A673 (cell line): ENCODE measurements around the gene GLYATL3. TPM values are rescaled to one million over a fixed set of nuclear protein-coding genes. Genes with fewer than 3 reads are reported as not detected.

Experiments
- BruUV-seq: library from RNA; stranded (reverse); fragments of 400-500 nt; replicated peaks from 2 replicates; lab custom pipeline; 2021; lab: Mats Ljungman, UMichigan
- CTCF ChIA-PET: fragments of 300-600 bp; sonication (Branson Sonifier 250); formaldehyde crosslinking; loops from one replicate; lab custom pipeline; 2022; ENCODE audit warnings: antibody characterized with exemption; lab: Charles Lee
- POLR2A ChIA-PET: fragments of 300-600 bp; sonication (Branson Sonifier 250); formaldehyde crosslinking; loops from one replicate; lab custom pipeline; 2022; ENCODE audit warnings: antibody characterized with exemption; ENCODE audit not compliant: low non-redundant PET; lab: Charles Lee
- DNase-seq: peaks from one replicate; pipeline ENCODE4 v3.0.0-alpha.2; 2015; ENCODE audit warnings: low spot score
- H3K27ac ChIP-seq: fragments of 200-600 bp; sonication (generic); 2 replicates; pipeline ENCODE4 v1.5.1; 2016; ENCODE audit warnings: mixed run types, low read depth, mild to moderate bottlenecking, mixed read lengths, antibody characterized with exemption, low read length; ENCODE audit not compliant: poor library complexity, severe bottlenecking
- H3K27me3 ChIP-seq: fragments of 200-600 bp; sonication (generic); replicated peaks from 2 replicates; pipeline ENCODE4 v1.6.1; 2017; ENCODE audit warnings: mixed run types, low read depth, mild to moderate bottlenecking, mixed read lengths, antibody characterized with exemption, low read length; ENCODE audit not compliant: insufficient read depth, poor library complexity
- H3K36me3 ChIP-seq: fragments of 200-600 bp; sonication (generic); 2 replicates; pipeline ENCODE4 v1.6.1; 2016; ENCODE audit warnings: mixed run types, mild to moderate bottlenecking, mixed read lengths, antibody characterized with exemption, low read length; ENCODE audit not compliant: insufficient read depth, poor library complexity, severe bottlenecking
- H3K4me1 ChIP-seq: fragments of 200-600 bp; sonication (generic); 2 replicates; pipeline ENCODE4 v1.6.1; 2017; ENCODE audit warnings: mixed run types, mild to moderate bottlenecking, mixed read lengths, antibody characterized with exemption, low read length; ENCODE audit not compliant: insufficient read depth, poor library complexity, severe bottlenecking
- H3K4me3 ChIP-seq: fragments of 200-600 bp; sonication (generic); 2 replicates; pipeline ENCODE4 v1.5.1; 2016; ENCODE audit warnings: low read depth, mixed run types, mild to moderate bottlenecking, mixed read lengths, low read length; ENCODE audit not compliant: poor library complexity, severe bottlenecking
- H3K9me3 ChIP-seq: fragments of 200-600 bp; sonication (generic); 2 replicates; pipeline ENCODE4 v1.6.1; 2016; ENCODE audit warnings: mixed run types, low read depth, mild to moderate bottlenecking, mixed read lengths, antibody characterized with exemption, low read length; ENCODE audit not compliant: poor library complexity, severe bottlenecking
- CTCF ChIP-seq: fragments of 300-800, 200-600 bp; sonication (generic); conservative IDR thresholded peaks from 2 replicates; pipeline ENCODE4 v1.5.1; 2017; ENCODE audit warnings: low read depth, mild to moderate bottlenecking, antibody characterized with exemption, low read length, moderate library complexity, mixed read lengths
- EZH2 ChIP-seq: fragments of 200-600 bp; sonication (generic); IDR thresholded peaks from 2 replicates; pipeline ENCODE4 v1.6.1; 2017; ENCODE audit warnings: borderline replicate concordance, low read depth, mild to moderate bottlenecking, mixed read lengths, antibody characterized with exemption, low read length; ENCODE audit not compliant: poor library complexity, severe bottlenecking
- intact Hi-C: fragments of 100-400 bp; cut with micrococcal nuclease; formaldehyde crosslinking; loops from one replicate; pipeline ENCODE4 v1.10.0; 2022; ENCODE audit not compliant: unreplicated experiment
- total RNA-seq: library from RNA; stranded (reverse); gene quantifications from 2 replicates; pipeline ENCODE4 v1.2.3, GENCODE V29; 2021

GLYATL3 gene
- total RNA-seq, 1 experiment from 2014 or later, result not detected

- H3K9me3 ChIP-seq, result no peaks in the 10 kb centered on the region
- no TSS peak for BruUV-seq
- H3K4me1 ChIP-seq, result peaks cover 55% of the 10 kb centered on the region
- TF ChIP-seq EZH2, result no peak
- no peak for TF ChIP-seq CTCF
- intact Hi-C loops, result no loop called here
- H3K27ac ChIP-seq, result no peak overlapping the region
- H3K36me3 ChIP-seq, result no peaks in the 10 kb centered on the region
- POLR2A ChIA-PET, result no interaction called here
- peaks cover 3% of the 10 kb centered on the region for H3K27me3 ChIP-seq
- no peak overlapping the region for H3K4me3 ChIP-seq
- CTCF ChIA-PET, result no interaction called here
- no peak for DNase-seq
Measured at GRCh38 chr6:49548613-49549304, 49.0 kb downstream of the GLYATL3 start.

DNA sequence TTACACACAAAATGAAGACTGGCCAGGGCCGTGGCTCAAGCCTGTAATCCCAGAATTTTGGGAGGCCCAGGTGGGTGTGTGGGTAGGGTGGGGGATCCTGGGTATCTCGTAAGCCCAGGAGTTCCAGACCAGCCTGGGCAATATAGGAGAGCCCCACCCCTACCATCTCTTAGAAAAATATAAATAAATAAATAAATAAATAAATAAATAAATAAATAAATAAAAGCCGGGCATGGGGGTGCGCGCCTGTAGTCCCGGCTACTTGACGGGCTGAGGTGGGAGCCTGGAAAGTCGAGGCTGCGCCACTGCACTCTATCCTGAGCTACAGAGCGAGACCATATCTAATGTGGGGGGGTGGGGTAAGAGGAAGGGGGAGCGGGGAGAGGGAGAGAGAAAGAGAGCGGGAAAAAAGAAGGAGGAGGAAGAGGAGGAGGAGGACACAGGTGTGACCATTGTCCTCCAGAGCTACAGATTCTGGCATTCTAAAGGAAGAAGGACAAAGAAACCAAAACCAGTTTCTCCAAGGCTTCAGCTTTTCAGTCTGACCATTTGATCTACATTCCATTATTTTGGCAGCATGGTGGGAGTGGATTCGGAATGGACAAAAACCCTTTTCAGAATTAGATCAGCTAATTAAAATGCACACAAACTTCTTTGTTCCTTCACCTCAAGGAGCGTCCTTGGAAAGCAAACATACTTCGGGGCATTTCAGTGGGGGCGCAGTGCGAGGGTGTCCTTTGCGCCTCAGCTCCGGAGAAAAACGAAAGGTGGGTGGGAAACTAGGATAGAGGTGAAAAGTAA, 50.2 kb downstream of the GLYATL3 start:
- intact Hi-C loops, result no loop called here
- no peaks in the 10 kb centered on the region for H3K36me3 ChIP-seq
- TSS peak; percentile 26 for BruUV-seq
- peak overlapping the region; percentile 51 for H3K4me3 ChIP-seq
- no peak for DNase-seq
- ChIA-PET CTCF (interaction anchor here (1.3 kb wide), 1 partner anchor 18 kb away, joined by 5 read pairs; no protein-coding TSS in a partner anchor), POLR2A (no interaction called here)
- no peak overlapping the region for H3K27ac ChIP-seq
- H3K9me3 ChIP-seq, result no peaks in the 10 kb centered on the region
- peaks cover 3% of the 10 kb centered on the region for H3K27me3 ChIP-seq
- TF ChIP-seq CTCF (no peak), EZH2 (no peak)
- peaks cover 50% of the 10 kb centered on the region for H3K4me1 ChIP-seq

GRCh38 chr6:49550492-49551077, 50.9 kb downstream of the GLYATL3 start, which contains the start of gene C6orf141:
TSS of gene C6orf141 (plus strand) at chr6:49550668. CDS start at chr6:49550793, 125 bp downstream.
- Histone ChIP-seq H3K36me3 (no peaks in the 10 kb centered on the region), H3K27me3 (peaks cover 3% of the 10 kb centered on the region), H3K4me1 (peaks cover 48% of the 10 kb centered on the region), H3K9me3 (no peaks in the 10 kb centered on the region), H3K4me3 (peak within 1 kb of the TSS; percentile 51), H3K27ac (peak within 1 kb of the TSS; percentile 64)
- BruUV-seq, result no TSS peak
- intact Hi-C loops, result no loop called here
- CTCF ChIA-PET, result interaction anchor here (1.3 kb wide), 1 partner anchor 19 kb away, joined by 5 read pairs; no protein-coding TSS in a partner anchor
- POLR2A ChIA-PET, result no interaction called here
- peak; percentile 60 for DNase-seq
- TF ChIP-seq EZH2, result no peak
- TF ChIP-seq CTCF, result no peak
